Neural progenitor cell (in vitro differentiated cells): ENCODE data around the gene ATAD3A.
"Not testable (repeated sequence)": the region's sequence is repeated elsewhere in the genome, so short reads cannot be mapped to it uniquely, and the experiment has no call there.

Experiments used
- EZH2 ChIP-seq: fragments of 200-600 bp; sonication (generic); IDR thresholded peaks from 2 replicates; pipeline ENCODE4 v1.6.1; 2017; ENCODE audit warnings: antibody characterized with exemption, mild to moderate bottlenecking, moderate library complexity
- TF ChIP-seq, protein P1 (sequence below): fragments of 200-600 bp; sonication (generic); IDR thresholded peaks from 2 replicates; pipeline ENCODE4 v1.5.1; 2017; ENCODE audit warnings: antibody characterized with exemption, mild to moderate bottlenecking

DNA sequence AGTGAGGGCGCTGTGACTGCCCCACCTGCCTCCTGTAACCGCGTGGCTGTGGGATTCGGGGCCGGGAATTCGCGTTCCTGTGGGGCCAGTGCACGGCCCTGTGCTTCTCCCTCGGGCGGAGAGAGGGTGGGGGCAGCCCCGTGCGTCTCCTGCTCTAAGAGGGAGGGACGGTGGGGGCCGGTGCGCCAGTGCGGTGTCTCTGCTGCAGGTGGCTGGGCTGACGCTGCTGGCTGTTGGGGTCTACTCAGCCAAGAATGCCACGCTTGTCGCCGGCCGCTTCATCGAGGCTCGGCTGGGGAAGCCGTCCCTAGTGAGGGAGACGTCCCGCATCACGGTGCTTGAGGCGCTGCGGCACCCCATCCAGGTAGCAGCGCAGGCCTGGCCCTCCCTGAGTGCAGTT lies 10.6 kb downstream of the ATAD3A start:
- TF ChIP-seq EZH2, result not testable (repeated sequence)
- TF ChIP-seq, protein P1, sequence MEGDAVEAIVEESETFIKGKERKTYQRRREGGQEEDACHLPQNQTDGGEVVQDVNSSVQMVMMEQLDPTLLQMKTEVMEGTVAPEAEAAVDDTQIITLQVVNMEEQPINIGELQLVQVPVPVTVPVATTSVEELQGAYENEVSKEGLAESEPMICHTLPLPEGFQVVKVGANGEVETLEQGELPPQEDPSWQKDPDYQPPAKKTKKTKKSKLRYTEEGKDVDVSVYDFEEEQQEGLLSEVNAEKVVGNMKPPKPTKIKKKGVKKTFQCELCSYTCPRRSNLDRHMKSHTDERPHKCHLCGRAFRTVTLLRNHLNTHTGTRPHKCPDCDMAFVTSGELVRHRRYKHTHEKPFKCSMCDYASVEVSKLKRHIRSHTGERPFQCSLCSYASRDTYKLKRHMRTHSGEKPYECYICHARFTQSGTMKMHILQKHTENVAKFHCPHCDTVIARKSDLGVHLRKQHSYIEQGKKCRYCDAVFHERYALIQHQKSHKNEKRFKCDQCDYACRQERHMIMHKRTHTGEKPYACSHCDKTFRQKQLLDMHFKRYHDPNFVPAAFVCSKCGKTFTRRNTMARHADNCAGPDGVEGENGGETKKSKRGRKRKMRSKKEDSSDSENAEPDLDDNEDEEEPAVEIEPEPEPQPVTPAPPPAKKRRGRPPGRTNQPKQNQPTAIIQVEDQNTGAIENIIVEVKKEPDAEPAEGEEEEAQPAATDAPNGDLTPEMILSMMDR, result not testable (repeated sequence)
